ENCODE results near the gene VPS8.

Gene VPS8

DNA sequence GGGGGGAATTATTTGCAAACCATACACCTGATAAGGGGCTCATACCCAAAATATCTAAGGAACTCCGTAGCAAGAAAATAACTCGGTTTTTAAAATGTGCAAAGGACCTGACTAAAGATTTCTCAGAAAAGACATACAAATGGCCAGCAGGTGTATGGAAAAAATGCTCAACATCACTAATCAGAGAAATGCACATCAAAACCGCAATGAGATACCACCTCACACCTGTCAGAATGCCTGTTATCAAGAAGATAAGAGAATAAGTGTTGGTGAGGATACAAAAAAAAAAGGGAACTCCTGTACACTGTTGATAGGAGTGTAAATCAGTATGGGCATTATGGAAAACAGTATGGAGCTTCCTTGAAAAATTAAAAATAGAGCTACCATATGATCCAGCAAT is 251.5 kb downstream of the VPS8 start:
- DNase-seq: no peak

- DNase-seq: no peak
Measured at GRCh38 chr3:185065059-185065458, 253.1 kb downstream of the VPS8 start.

DNA sequence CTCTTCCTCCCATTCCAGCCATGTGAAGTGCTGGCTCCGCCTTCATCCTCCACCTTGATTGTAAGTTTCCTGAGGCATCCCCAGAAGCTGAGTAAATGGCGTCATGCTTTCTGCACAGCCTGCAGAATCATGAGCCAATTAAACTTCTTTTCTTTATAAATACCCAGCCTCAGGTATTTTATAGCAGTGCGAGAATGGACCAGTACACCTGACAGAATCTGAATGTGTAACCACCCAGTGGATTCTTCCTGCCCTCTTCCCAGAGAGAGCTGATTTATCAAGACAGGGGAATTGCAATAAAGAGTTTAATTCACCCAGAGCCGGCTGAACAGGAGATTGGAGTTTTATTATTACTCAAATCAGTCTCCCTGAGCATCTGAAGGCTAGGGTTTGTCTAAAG is 254.3 kb downstream of the VPS8 start:
- DNase-seq: no peak

DNA sequence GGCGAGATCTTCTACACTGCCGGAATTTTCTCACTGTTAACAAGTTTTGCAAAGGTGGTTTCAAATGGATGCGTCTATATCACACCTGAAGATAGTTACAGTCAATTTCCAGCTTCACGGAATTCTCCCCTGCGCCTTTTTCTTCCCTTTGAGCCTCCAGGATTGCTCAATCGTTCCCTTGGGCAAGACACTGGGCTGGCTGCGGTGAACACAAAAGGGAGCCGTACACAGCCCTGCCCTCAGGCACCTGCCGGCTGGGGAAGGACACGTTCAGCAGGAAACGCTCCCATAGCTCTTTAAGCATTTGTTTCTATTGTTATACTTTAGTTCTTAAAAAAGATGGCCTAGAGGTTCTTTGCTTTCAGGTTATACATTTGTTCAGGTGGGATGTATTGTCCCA is 255.2 kb downstream of the VPS8 start:
- no peak for DNase-seq

DNA sequence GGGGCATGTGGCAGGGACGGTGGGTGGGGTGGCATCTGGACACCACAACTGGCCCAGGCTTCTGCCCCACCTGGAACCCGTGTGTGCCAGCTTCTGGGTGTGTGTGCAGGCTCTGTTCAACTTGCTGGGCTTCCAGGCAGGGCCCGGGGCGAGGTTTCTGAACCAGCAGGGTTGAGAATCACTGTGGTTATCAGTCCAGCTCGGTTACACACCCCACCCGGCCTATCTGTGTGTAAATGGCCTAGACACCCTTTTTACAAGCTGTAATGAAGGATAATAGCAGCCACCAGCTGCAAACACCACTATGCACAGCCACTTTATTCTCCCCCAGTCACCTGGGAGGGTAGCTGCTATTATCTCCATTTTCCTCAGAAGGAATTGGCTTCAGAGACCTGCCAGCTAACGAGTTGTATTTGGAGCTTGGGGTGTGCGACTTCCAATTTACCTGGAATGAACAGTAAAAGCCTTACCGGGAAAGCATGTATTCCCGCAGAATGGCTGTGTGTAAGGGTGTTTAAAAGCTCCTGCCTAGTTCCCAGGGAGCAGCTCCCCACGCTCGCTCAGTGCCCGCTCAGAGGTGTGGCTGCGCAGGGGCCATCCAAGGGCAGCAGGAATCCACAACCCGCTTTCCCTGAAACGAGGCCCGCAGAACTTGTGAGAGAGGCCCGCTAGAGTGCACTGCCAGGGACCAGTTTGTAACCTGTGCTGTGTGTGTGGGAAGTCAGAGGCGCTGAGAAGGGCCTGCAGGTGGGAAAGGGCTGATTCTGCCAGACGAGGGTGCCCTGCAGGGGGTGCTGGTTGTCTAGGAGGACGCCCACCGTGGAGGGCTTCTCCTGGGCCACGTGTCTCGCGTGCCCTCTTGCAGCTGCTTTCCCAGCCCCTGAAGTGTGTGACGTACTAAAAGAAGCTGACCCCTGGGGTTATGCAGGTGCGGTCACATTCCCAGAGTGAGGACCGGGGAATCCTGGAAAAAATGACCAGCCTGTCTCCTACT is 257.4 kb downstream of the VPS8 start:
- DNase-seq: no peak

DNA sequence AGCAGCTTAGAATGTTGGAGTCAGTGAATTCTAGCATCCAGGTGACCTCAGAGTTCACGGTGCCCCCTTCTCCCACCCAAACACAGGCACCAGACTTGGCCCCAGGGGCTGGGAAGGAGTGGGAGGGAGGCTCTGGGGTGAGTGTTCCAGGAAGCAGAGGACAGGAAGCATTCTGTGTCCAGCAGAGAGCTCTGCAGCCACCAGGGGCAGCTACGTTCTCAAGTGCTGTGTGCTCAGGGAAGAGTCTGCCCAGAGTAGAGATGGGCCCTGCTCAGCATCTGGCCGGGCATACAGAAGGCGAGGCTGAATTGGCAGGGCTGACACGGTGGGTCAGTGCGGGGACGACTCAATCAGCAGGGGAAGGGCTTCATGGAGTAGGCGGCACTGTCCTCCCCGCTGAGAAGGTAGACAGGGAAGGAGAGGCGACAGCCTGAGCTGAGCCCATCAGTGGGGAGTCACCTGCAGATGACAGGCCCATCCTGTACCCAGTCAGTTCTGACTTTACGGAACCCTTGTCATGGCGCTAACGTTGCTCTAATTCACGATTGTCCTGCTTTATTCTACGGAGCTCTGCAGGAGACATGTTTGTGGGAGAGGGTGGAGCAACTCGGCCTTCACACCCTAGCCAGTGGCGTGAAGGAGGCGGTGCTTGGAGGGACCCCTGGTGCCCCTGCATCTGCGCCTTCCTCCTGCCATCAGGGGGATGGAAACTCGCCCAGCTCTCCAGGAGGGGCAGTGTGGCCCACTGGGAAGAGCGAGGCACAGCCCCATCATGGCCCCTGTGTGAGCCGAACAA is 258.7 kb downstream of the VPS8 start:
- no peak for DNase-seq

- no peak for DNase-seq
Measured at GRCh38 chr3:185071287-185071800, 259.4 kb downstream of the VPS8 start.

- DNase-seq: no peak
Measured at GRCh38 chr3:185075547-185075946, 263.6 kb downstream of the VPS8 start.

GRCh38 chr3:185076219-185076618 is 264.3 kb downstream of the VPS8 start:
- DNase-seq: no peak

DNA sequence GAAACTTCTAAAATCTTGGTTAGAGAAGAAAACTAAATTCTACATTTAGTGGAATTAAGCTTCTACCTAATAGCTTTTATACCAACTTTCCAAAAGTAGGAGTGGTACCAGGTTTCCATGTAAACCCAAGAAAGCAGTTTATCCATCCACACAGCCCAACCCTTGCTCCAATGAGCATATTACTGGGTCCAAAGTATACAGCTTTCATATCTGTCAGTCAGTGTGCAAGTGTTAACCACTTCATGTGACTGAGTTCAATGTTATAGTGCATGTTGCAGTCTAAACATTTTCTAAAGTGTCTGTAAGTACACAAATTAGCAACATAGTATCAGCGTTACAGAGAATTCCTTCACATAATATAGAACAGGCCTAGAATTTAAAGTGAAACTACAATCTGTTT is 267.7 kb downstream of the VPS8 start:
- DNase-seq: no peak

- no peak for DNase-seq
Measured at GRCh38 chr3:185081521-185081920, 269.6 kb downstream of the VPS8 start.

- no peak for DNase-seq
Measured at GRCh38 chr3:185082149-185082548, 270.2 kb downstream of the VPS8 start.

- no peak for DNase-seq
Measured at GRCh38 chr3:185082829-185083228, 270.9 kb downstream of the VPS8 start.

- DNase-seq: no peak
Measured at GRCh38 chr3:185084402-185084801, 272.4 kb downstream of the VPS8 start.

- DNase-seq: no peak
Measured at GRCh38 chr3:185084901-185085300, 272.9 kb downstream of the VPS8 start.

DNA sequence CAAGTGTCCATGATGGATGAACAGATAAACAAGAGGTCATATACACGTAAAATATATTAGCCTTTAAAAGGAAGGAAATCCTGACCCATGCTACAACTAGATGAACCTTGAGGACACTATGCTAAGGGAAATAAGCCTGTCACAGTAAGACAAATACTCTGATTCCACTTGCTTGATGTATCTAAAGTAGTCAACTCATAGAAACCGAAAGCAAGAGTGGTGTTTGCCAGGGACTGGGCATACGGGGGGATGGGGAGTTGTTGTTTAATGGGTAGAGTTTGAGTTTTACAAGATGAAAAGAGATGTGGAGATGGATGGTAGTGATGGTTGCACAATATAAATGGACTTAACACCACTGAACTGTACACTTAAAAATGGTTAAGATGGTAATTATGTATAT is 275.5 kb downstream of the VPS8 start:
- DNase-seq: no peak

DNA sequence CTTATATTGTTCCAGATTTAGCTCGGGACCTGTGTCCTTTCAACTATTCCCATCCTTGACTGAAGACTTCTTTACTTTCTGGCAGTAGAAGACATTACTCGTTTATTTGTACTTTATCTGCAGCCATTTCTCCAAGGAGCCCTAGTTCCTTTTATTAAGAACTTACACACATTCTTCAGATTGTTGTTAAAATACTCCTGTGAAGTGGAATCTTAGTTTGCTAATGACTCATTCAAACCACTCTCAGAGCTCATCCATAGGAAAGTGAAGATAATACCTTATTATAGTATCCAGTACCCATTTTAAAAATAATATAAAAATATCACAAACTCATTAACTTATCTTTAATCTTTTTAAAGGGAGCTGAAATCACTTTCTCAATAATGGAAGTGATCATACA is 277.4 kb downstream of the VPS8 start:
- DNase-seq: no peak

- no peak for DNase-seq
Measured at GRCh38 chr3:185089751-185090150, 277.8 kb downstream of the VPS8 start.

- DNase-seq: no peak
Measured at GRCh38 chr3:185090811-185091210, 278.8 kb downstream of the VPS8 start.

DNA sequence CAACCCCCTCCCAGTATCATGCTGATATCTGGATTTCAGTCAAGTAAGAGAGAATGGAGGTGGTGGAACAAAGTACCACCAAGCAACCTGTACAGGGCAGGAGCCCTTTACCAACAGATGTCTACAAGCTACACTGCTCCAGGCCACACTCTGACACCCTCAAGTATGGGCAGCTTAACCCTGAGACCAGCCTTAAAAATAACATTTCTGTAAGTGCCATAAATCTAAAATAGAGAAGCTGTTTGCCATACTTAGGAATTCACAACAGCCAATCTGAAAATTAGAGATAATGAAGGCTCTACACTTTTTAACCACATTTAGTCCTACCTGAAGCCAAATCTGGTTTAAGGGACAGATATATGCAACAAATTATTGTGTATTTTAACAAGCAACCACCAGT is 281.1 kb downstream of the VPS8 start:
- DNase-seq: no peak

DNA sequence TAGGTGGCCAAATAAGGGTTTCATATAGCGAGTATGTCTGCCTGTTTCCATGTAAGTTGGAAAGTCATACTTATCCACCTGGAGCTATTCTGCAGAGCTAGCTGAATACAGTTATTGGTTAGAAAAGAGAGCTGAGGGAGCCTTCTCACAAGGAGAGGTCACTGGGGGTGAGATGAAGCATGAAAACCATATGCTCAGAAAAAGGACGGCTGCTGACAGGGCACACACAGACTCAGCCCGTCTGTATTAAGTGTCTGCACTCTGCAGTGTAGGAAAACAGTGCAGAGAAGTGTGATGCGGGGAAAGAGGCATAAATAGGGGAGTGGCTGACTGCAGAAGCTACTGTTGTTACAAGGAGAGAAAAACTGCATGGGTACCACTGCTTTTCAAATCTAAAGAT is 282.7 kb downstream of the VPS8 start:
- DNase-seq: no peak
